ENCODE data around the gene LPP.

DNA sequence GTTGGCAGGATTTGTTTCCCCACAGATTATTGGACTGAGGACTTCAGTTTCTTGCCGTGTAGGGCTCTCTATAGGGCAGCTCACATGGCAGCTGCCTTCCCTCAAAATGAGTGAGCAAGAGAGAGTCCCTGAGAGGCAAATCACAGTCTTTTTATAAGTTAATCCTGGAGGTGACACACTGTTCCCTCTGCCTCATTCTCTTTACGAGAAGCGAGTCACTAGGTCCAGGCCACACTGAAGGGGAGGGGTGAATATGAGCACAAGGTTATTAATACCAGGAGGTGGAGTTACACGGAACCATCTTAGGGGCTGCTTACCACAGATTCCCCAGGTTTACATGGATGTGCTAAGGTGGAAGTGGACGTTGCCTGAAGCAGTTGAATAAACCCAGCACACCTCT is 77.0 kb downstream of the LPP start:
- TF ChIP-seq, protein P1, sequence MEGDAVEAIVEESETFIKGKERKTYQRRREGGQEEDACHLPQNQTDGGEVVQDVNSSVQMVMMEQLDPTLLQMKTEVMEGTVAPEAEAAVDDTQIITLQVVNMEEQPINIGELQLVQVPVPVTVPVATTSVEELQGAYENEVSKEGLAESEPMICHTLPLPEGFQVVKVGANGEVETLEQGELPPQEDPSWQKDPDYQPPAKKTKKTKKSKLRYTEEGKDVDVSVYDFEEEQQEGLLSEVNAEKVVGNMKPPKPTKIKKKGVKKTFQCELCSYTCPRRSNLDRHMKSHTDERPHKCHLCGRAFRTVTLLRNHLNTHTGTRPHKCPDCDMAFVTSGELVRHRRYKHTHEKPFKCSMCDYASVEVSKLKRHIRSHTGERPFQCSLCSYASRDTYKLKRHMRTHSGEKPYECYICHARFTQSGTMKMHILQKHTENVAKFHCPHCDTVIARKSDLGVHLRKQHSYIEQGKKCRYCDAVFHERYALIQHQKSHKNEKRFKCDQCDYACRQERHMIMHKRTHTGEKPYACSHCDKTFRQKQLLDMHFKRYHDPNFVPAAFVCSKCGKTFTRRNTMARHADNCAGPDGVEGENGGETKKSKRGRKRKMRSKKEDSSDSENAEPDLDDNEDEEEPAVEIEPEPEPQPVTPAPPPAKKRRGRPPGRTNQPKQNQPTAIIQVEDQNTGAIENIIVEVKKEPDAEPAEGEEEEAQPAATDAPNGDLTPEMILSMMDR (IDR thresholded peaks at IDR 0.05; ENCODE audit: insufficient read depth, low read length) = no peak
- TF ChIP-seq POLR2AphosphoS5 (IDR thresholded peaks at IDR 0.05; ENCODE audit: low read depth) (no peak), GABPA (IDR thresholded peaks at IDR 0.05; ENCODE audit: low read depth) (no peak)
